HCT116 (cell line): ENCODE data around the gene AKT3. TPM values are rescaled to one million over a fixed set of nuclear protein-coding genes. Genes with fewer than 3 reads are reported as not detected.

Experiments used
- ATAC-seq: fragments of 200-7000 bp; cut with Tn5 transposase; 2 replicates; pipeline ENCODE4 v1.9.1; 2020; ENCODE audit warnings: mild to moderate bottlenecking, moderate library complexity
- BruUV-seq: library from RNA; stranded (reverse); fragments of 400-500 nt; replicated peaks from 2 replicates; lab custom pipeline; 2021; lab: Mats Ljungman, UMichigan
- CTCF ChIA-PET: fragments of 300-600 bp; sonication (Branson Sonifier 250); formaldehyde crosslinking; loops from one replicate; lab custom pipeline; 2021; ENCODE audit warnings: antibody characterized with exemption; lab: Charles Lee
- POLR2A ChIA-PET: fragments of 300-600, 350-600 bp; sonication (Branson Sonifier 250); formaldehyde crosslinking; loops from one replicate; lab custom pipeline; 2021; ENCODE audit warnings: antibody characterized with exemption; lab: Charles Lee
- RAD21 ChIA-PET, 2 experiments: fragments of 300-600 bp; sonication (Branson Sonifier 250); formaldehyde crosslinking; loops; one replicate each; lab custom pipeline; 2023; ENCODE audit warnings: low total read pairs in 2 of 2; ENCODE audit not compliant: uncharacterized antibody in 2 of 2, unreplicated experiment in 2 of 2, low non-redundant PET in 1 of 2; lab: Charles Lee
- DNase-seq: peaks from one replicate; pipeline ENCODE4 v3.0.0-alpha.2; 2010; ENCODE audit warnings: low read depth, low spot score
- H2AFZ ChIP-seq: fragments of 200-600 bp; shearing (Covaris generic), sonication (generic); 2 replicates; pipeline ENCODE4 v1.6.1; 2017; ENCODE audit warnings: low read depth, mixed run types, mixed read lengths, antibody characterized with exemption, low read length; ENCODE audit not compliant: poor library complexity, severe bottlenecking
- H3K27ac ChIP-seq: 2 replicates; pipeline ENCODE4 v1.5.1; 2012; ENCODE audit warnings: low read depth, low read length
- H3K27me3 ChIP-seq: fragments of 200-600 bp; sonication (generic); 2 replicates; pipeline ENCODE4 v1.6.1; 2016; ENCODE audit warnings: mixed run types, low read length, mixed read lengths; ENCODE audit not compliant: insufficient read depth
- H3K36me3 ChIP-seq, 2 experiments: fragments of 200-500 bp in 1 of 2; fragments of 200-600 bp in 1 of 2; sonication (Bioruptor generic) in 1 of 2; sonication (generic) in 1 of 2; 2 replicates each; pipeline versions ENCODE4 v1.5.1 to v1.6.1; 2014 to 2016; ENCODE audit warnings: low read length in 2 of 2, inconsistent platforms in 1 of 2, mixed read lengths in 1 of 2, mixed run types in 1 of 2; ENCODE audit not compliant: insufficient read depth in 2 of 2, control insufficient read depth in 1 of 2
- H3K4me1 ChIP-seq, 2 experiments: fragments of 200-600 bp in 1 of 2; sonication (generic) in 1 of 2; 2 replicates each; pipeline versions ENCODE4 v1.5.1 to v1.6.1; 2012 to 2017; ENCODE audit warnings: low read length in 2 of 2, inconsistent platforms in 1 of 2, mild to moderate bottlenecking in 1 of 2, mixed read lengths in 1 of 2, mixed run types in 1 of 2, moderate library complexity in 1 of 2; ENCODE audit not compliant: insufficient read depth in 2 of 2, control insufficient read depth in 1 of 2
- H3K4me2 ChIP-seq: fragments of 200-600 bp; sonication (generic); 2 replicates; pipeline ENCODE4 v1.6.1; 2017; ENCODE audit warnings: mixed run types, low read length, mixed read lengths
- H3K4me3 ChIP-seq, 2 experiments: fragments of 200-600 bp in 1 of 2; sonication (generic) in 1 of 2; replicated peaks in 1 of 2; 2 replicates each; pipeline ENCODE4 v1.5.1; 2011 to 2016; ENCODE audit warnings: low read length in 2 of 2, control low read depth in 1 of 2, low read depth in 1 of 2, mild to moderate bottlenecking in 1 of 2, mixed read lengths in 1 of 2, mixed run types in 1 of 2
- H3K79me2 ChIP-seq: fragments of 200-600 bp; sonication (generic); 2 replicates; pipeline ENCODE4 v1.6.1; 2017; ENCODE audit warnings: mild to moderate bottlenecking, mixed run types, low read length, moderate library complexity, mixed read lengths; ENCODE audit not compliant: insufficient read depth
- H3K9ac ChIP-seq: fragments of 200-600 bp; sonication (generic); 2 replicates; pipeline ENCODE4 v1.6.1; 2016; ENCODE audit warnings: low read length, mixed read lengths
- H3K9me2 ChIP-seq: fragments of 200-600 bp; sonication (generic), shearing (Covaris generic); 2 replicates; pipeline ENCODE4 v1.6.1; 2017; ENCODE audit warnings: mixed run types, mild to moderate bottlenecking, moderate library complexity; ENCODE audit not compliant: insufficient read depth
- H3K9me3 ChIP-seq, 2 experiments: fragments of 200-500 bp in 1 of 2; fragments of 200-600 bp in 1 of 2; sonication (Bioruptor generic) in 1 of 2; sonication (generic) in 1 of 2; 2 replicates each; pipeline ENCODE4 v1.6.1; 2014 to 2017; ENCODE audit warnings: low read length in 2 of 2, mixed read lengths in 2 of 2, inconsistent platforms in 1 of 2, low read depth in 1 of 2, mild to moderate bottlenecking in 1 of 2, mixed run types in 1 of 2, moderate library complexity in 1 of 2; ENCODE audit not compliant: control insufficient read depth in 1 of 2, insufficient read depth in 1 of 2
- H4K20me1 ChIP-seq: fragments of 200-600 bp; sonication (generic), shearing (Covaris generic); 2 replicates; pipeline ENCODE4 v1.6.1; 2017; ENCODE audit warnings: mixed run types, mild to moderate bottlenecking, moderate library complexity; ENCODE audit not compliant: insufficient read depth
- CEBPB ChIP-seq: IDR thresholded peaks from 2 replicates; pipeline ENCODE4 v1.6.1; 2012; ENCODE audit warnings: low read depth
- EGR1 ChIP-seq: IDR thresholded peaks from 2 replicates; pipeline ENCODE4 v1.6.1; 2012; ENCODE audit warnings: low read depth
- ELF1 ChIP-seq: IDR thresholded peaks from 2 replicates; pipeline ENCODE4 v1.6.1; 2012; ENCODE audit warnings: low read depth, borderline replicate concordance
- FOSL1 ChIP-seq: IDR thresholded peaks from 2 replicates; pipeline ENCODE4 v1.6.1; 2012; ENCODE audit warnings: low read depth
- POLR2A ChIP-seq: IDR thresholded peaks from 2 replicates; pipeline ENCODE4 v1.7.0; 2011; ENCODE audit warnings: borderline replicate concordance; ENCODE audit not compliant: insufficient read depth, insufficient read length; ENCODE audit errors: extremely low read depth
- RAD21 ChIP-seq: IDR thresholded peaks from 2 replicates; pipeline ENCODE4 v1.6.1; 2012; ENCODE audit warnings: low read depth, mild to moderate bottlenecking
- SIN3A ChIP-seq: IDR thresholded peaks from 2 replicates; pipeline ENCODE4 v1.6.1; 2012; ENCODE audit warnings: low read depth
- SP1 ChIP-seq: IDR thresholded peaks from 2 replicates; pipeline ENCODE4 v1.6.1; 2012; ENCODE audit warnings: low read depth
- TCF7L2 ChIP-seq: IDR thresholded peaks from 2 replicates; pipeline ENCODE4 v1.7.0; 2011; ENCODE audit warnings: borderline replicate concordance, inconsistent platforms; ENCODE audit not compliant: insufficient read depth, insufficient read length; ENCODE audit errors: extremely low read depth
- ZFX ChIP-seq: fragments of 450-650 bp; IDR thresholded peaks from 2 replicates; pipeline ENCODE4 v1.6.1; 2017
- ZNF274 ChIP-seq: fragments of 200-500 bp; sonication (Bioruptor generic); IDR thresholded peaks from 2 replicates; pipeline ENCODE4 v1.6.1; 2014; ENCODE audit warnings: mild to moderate bottlenecking, low read depth, low read length, inconsistent platforms
- intact Hi-C: fragments of 100-400 bp; cut with micrococcal nuclease; formaldehyde crosslinking; loops from 2 replicates; pipeline ENCODE4 v1.10.0; 2022
- total RNA-seq: library from RNA; stranded (reverse); gene quantifications from one replicate; pipeline ENCODE4 v1.2.1, GENCODE V29; 2021; ENCODE audit not compliant: unreplicated experiment
- TF ChIP-seq, protein P1 (sequence below), 3 experiments: fragments of 200-600 bp in 1 of 3; sonication (generic) in 1 of 3; IDR thresholded peaks in 2 of 3; conservative IDR thresholded peaks in 1 of 3; 2 replicates each; pipeline ENCODE4 v1.5.1; 2012 to 2017; ENCODE audit warnings: low read depth in 2 of 3, low read length in 2 of 3, antibody characterized with exemption in 1 of 3, borderline replicate concordance in 1 of 3, control low read depth in 1 of 3, mild to moderate bottlenecking in 1 of 3, mixed read lengths in 1 of 3, mixed run types in 1 of 3, moderate library complexity in 1 of 3; ENCODE audit not compliant: insufficient read depth in 1 of 3
- TF ChIP-seq, protein P2 (sequence below): IDR thresholded peaks from 2 replicates; pipeline ENCODE4 v1.6.1; 2012

AKT3 gene
- total RNA-seq, 1 experiment from 2014 or later, result 0.49 TPM

DNA sequence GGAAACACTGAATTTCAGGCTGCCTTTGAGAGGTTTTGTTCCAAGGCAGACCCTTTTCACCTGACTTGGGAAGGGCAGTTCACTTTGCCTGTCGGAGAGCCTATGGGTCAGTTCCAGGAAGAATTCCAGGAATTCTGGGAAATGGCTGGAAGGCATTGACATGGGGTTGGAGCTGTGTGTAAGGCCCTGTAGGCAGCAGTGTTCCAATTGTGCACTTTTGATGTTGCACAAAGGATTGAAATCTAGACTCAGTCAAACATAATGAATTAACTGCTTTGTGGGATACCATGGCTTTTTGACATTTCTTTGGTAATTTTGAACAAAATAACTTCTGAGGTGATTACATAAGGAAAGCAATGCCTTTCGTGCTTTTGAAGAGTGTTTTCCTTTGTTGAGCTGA is 409.6 kb downstream of the AKT3 start:
- no peak for DNase-seq
- no peaks in the 10 kb centered on the region for H3K9me2 ChIP-seq
- H3K36me3 ChIP-seq, result no peaks in the 10 kb centered on the region
- intact Hi-C loops, result no loop called here
- H3K4me3 ChIP-seq, result no peak overlapping the region
- no peak overlapping the region for H3K9ac ChIP-seq
- ChIA-PET CTCF (no interaction called here), POLR2A (no interaction called here), RAD21 (no interaction called here)
- no peaks in the 10 kb centered on the region for H4K20me1 ChIP-seq
- no peaks in the 10 kb centered on the region for H3K9me3 ChIP-seq
- ATAC-seq, result no peak
- H3K4me1 ChIP-seq, result no peaks in the 10 kb centered on the region
- BruUV-seq, result no TSS peak
- no peak for TF ChIP-seq RAD21
- no peak for TF ChIP-seq ZFX
- TF ChIP-seq, protein P1, sequence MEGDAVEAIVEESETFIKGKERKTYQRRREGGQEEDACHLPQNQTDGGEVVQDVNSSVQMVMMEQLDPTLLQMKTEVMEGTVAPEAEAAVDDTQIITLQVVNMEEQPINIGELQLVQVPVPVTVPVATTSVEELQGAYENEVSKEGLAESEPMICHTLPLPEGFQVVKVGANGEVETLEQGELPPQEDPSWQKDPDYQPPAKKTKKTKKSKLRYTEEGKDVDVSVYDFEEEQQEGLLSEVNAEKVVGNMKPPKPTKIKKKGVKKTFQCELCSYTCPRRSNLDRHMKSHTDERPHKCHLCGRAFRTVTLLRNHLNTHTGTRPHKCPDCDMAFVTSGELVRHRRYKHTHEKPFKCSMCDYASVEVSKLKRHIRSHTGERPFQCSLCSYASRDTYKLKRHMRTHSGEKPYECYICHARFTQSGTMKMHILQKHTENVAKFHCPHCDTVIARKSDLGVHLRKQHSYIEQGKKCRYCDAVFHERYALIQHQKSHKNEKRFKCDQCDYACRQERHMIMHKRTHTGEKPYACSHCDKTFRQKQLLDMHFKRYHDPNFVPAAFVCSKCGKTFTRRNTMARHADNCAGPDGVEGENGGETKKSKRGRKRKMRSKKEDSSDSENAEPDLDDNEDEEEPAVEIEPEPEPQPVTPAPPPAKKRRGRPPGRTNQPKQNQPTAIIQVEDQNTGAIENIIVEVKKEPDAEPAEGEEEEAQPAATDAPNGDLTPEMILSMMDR (IDR thresholded peaks at IDR 0.05 in 2 of 3, conservative IDR thresholded peaks at IDR 0.05 in 1 of 3; ENCODE audit: borderline replicate concordance in 1 of 3, insufficient read depth in 1 of 3, low read depth in 2 of 3, low read length in 2 of 3), result no peak
- no peak for TF ChIP-seq CEBPB
- TF ChIP-seq EGR1, result no peak
- TF ChIP-seq, protein P2, sequence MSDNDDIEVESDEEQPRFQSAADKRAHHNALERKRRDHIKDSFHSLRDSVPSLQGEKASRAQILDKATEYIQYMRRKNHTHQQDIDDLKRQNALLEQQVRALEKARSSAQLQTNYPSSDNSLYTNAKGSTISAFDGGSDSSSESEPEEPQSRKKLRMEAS, result no peak
- no peak for TF ChIP-seq SIN3A
- no peak overlapping the region for H2AFZ ChIP-seq
- no peaks in the 10 kb centered on the region for H3K79me2 ChIP-seq
- H3K27ac ChIP-seq, result no peak overlapping the region
- H3K27me3 ChIP-seq, result no peaks in the 10 kb centered on the region
- no peak overlapping the region for H3K4me2 ChIP-seq

DNA sequence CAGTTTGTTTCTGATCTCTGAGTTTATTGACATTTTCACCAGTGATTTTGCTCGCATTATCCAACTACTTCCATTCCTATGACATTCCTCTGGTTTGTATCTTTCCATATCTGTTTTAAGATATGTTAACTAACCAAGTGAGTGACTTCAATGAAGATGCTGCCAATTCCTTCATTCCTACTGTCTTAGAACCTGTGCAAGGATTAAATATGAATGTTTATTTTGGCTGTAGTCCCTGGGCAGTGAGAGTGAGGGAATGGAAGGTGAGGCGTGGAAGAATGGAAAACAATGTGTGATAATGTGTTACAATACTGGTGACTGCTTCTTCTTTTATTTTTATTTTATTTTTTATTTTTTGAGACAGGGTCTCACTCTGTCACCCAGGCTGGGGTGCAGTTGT is 411.2 kb downstream of the AKT3 start:
- no TSS peak for BruUV-seq
- CTCF ChIA-PET, result no interaction called here

More for the DNA sequence above, 411.2 kb downstream of the AKT3 start:
- no peaks in the 10 kb centered on the region for H3K79me2 ChIP-seq
- H3K36me3 ChIP-seq, result no peaks in the 10 kb centered on the region
- H3K4me2 ChIP-seq, result no peak overlapping the region
- ChIA-PET POLR2A (no interaction called here), RAD21 (no interaction called here)
- intact Hi-C loops, result no loop called here
- H2AFZ ChIP-seq, result no peak overlapping the region
- no peaks in the 10 kb centered on the region for H4K20me1 ChIP-seq
- no peak overlapping the region for H3K27ac ChIP-seq
- no peaks in the 10 kb centered on the region for H3K9me2 ChIP-seq
- ATAC-seq (no peak), DNase-seq (no peak)
- TF ChIP-seq ELF1 (no peak), FOSL1 (no peak), EGR1 (no peak), ZNF274 (no peak), TCF7L2 (no peak), POLR2A (no peak), SP1 (no peak)
- TF ChIP-seq, protein P1 (IDR thresholded peaks at IDR 0.05 in 2 of 3, conservative IDR thresholded peaks at IDR 0.05 in 1 of 3; ENCODE audit: borderline replicate concordance in 1 of 3, insufficient read depth in 1 of 3, low read depth in 2 of 3, low read length in 2 of 3), result no peak
- no peaks in the 10 kb centered on the region for H3K4me1 ChIP-seq
- no peaks in the 10 kb centered on the region for H3K9me3 ChIP-seq
- H3K27me3 ChIP-seq, result no peaks in the 10 kb centered on the region
- no peak overlapping the region for H3K4me3 ChIP-seq
- H3K9ac ChIP-seq, result no peak overlapping the region
